Naive thymus-derived CD4-positive, alpha-beta T cell (primary cell): ENCODE data around the gene OXSR1. TPM values are rescaled to one million over a fixed set of nuclear protein-coding genes. Genes with fewer than 3 reads are reported as not detected.
A peak's percentile ranks its signal among the peaks of the same experiment; 100 is the strongest.
"Not testable (repeated sequence)": the region's sequence is repeated elsewhere in the genome, so short reads cannot be mapped to it uniquely, and the experiment has no call there.

Experiments
- ATAC-seq: fragments of 150-1000 bp; cut with Tn5 transposase; 2 replicates; pipeline ENCODE4 v1.10.0; 2021; ENCODE audit warnings: mild to moderate bottlenecking, moderate library complexity
- CTCF ChIA-PET: fragments of 350-600 bp; sonication (Branson Sonifier 250); formaldehyde crosslinking; loops from one replicate; lab custom pipeline; 2021; ENCODE audit warnings: antibody characterized with exemption; lab: Charles Lee
- POLR2A ChIA-PET: fragments of 350-600 bp; sonication (Branson Sonifier 250); formaldehyde crosslinking; loops from one replicate; lab custom pipeline; 2021; ENCODE audit warnings: antibody characterized with exemption, inconsistent platforms; lab: Charles Lee
- DNase-seq, 9 donors: peaks; one replicate each; pipeline versions ENCODE4 v3.0.0 to v3.0.0-alpha.2; 2020 to 2022; ENCODE audit warnings: mixed read lengths in 1 of 9
- H3K27ac ChIP-seq: one replicate; pipeline ENCODE4 v1.7.0; 2013; ENCODE audit warnings: mild to moderate bottlenecking, low read depth, low read length, moderate library complexity
- H3K27me3 ChIP-seq, 2 donors: one replicate each; pipeline ENCODE4 v1.7.0; 2013; ENCODE audit warnings: low read length in 2 of 2, mild to moderate bottlenecking in 2 of 2, moderate library complexity in 2 of 2; ENCODE audit not compliant: control insufficient read depth in 2 of 2, insufficient read depth in 2 of 2
- H3K36me3 ChIP-seq, 3 experiments: 1 replicate in 2 of 3; 2 replicates in 1 of 3; pipeline ENCODE4 v1.7.0; 2013; ENCODE audit warnings: low read length in 3 of 3, mild to moderate bottlenecking in 3 of 3, moderate library complexity in 1 of 3; ENCODE audit not compliant: insufficient read depth in 3 of 3, control insufficient read depth in 2 of 3
- H3K4me1 ChIP-seq, 2 donors: one replicate each; pipeline ENCODE4 v1.7.0; 2013; ENCODE audit warnings: low read length in 2 of 2, mild to moderate bottlenecking in 2 of 2, moderate library complexity in 1 of 2; ENCODE audit not compliant: control insufficient read depth in 2 of 2, insufficient read depth in 2 of 2
- H3K4me3 ChIP-seq: 2 replicates; pipeline ENCODE4 v1.7.0; 2013; ENCODE audit warnings: mild to moderate bottlenecking, low read length
- H3K9me3 ChIP-seq, 3 experiments: 1 replicate in 2 of 3; 2 replicates in 1 of 3; pipeline ENCODE4 v1.7.0; 2013; ENCODE audit warnings: low read length in 3 of 3; ENCODE audit not compliant: control insufficient read depth in 2 of 3
- H3K27ac Mint-ChIP-seq, 9 donors: one replicate each; pipeline ENCODE4 v1.8.0; 2020 to 2022; ENCODE audit warnings: mixed read lengths in 9 of 9, mild to moderate bottlenecking in 8 of 9, moderate library complexity in 5 of 9, inconsistent platforms in 2 of 9
- H3K27me3 Mint-ChIP-seq, 5 donors: one replicate each; pipeline ENCODE4 v1.8.0; 2021 to 2022; ENCODE audit warnings: mixed read lengths in 5 of 5, mild to moderate bottlenecking in 1 of 5
- H3K36me3 Mint-ChIP-seq, 5 donors: one replicate each; pipeline ENCODE4 v1.8.0; 2020 to 2022; ENCODE audit warnings: mixed read lengths in 5 of 5, mild to moderate bottlenecking in 3 of 5, inconsistent platforms in 1 of 5
- H3K4me1 Mint-ChIP-seq, 7 donors: one replicate each; pipeline ENCODE4 v1.8.0; 2020 to 2022; ENCODE audit warnings: mixed read lengths in 7 of 7, mild to moderate bottlenecking in 3 of 7, inconsistent platforms in 1 of 7
- H3K4me3 Mint-ChIP-seq, 10 donors: one replicate each; pipeline ENCODE4 v1.8.0; 2020 to 2022; ENCODE audit warnings: mild to moderate bottlenecking in 10 of 10, mixed read lengths in 10 of 10, moderate library complexity in 6 of 10, inconsistent platforms in 2 of 10
- H3K9me3 Mint-ChIP-seq, 11 donors: one replicate each; pipeline ENCODE4 v1.8.0; 2020 to 2022; ENCODE audit warnings: mixed read lengths in 11 of 11, mild to moderate bottlenecking in 4 of 11, inconsistent platforms in 1 of 11, moderate library complexity in 1 of 11
- intact Hi-C, 2 donors: fragments of 100-400 bp; cut with micrococcal nuclease; formaldehyde crosslinking; loops; one replicate each; pipeline ENCODE4 v1.15.1; 2023
- polyA plus RNA-seq, 2 donors: library from polyadenylated mRNA; unstranded; fragments of 300-500 nt; fragmentation: Illumina TruSeq; gene quantifications; one replicate each; pipeline ENCODE4 v1.2.3, GENCODE V29; 2021
- total RNA-seq, 6 experiments: library from RNA in 5 of 6; stranded (reverse) in 5 of 6; gene quantifications; 1 replicate in 5 of 6; 2 replicates in 1 of 6; pipeline ENCODE4 v1.2.3 and lab custom pipeline; 2021 to 2026

OXSR1 gene
- total and polyA plus RNA-seq, 7 experiments from 2014 or later = 12.3 to 59.7 (median 35.9) TPM

DNA sequence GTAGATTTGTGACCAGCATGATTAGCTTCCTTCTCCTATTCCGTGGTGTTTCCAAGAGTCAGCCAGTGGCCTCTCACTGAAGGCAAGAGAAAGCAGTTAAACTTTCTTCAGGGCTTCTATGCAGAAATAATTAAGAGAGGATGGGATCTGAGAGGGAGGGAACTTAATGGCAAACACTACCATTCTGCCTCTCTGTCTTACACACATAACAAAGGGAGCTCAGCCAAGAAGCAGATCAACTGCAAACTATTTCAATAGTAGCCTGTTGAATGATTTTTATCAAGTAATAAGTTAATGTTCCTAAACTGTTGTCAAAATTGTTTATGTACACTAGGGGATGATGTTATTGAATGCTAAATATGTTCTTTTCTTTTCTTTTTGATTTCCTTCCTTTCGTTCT lies 11.8 kb downstream of the OXSR1 start:
- peaks cover 43 to 68% (median 58%) of the 10 kb centered on the region in 7 donors for H3K4me1 Mint-ChIP-seq
- H3K27ac ChIP-seq = peak overlapping the region; percentile 12

DNA sequence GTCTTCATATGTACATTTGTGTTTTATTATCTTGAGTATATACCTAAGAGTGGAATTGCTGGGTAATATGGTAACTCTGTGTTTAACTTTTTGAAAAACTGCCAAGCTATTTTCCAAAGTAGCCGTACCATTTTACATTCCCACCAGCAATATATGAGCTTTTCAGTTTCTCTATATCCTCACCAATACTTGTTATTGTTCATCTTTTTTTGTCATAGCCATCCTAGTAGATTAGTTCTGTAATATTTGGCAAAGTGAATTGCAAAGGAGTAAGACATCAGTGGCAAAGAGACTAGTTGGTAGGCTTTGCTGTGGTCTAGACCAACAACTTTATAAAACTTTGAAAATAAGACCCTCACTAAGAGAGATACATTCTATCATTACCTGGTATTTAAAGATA lies 21.4 kb downstream of the OXSR1 start:
- peaks cover 0 to 5% (median 0%) of the 10 kb centered on the region in 11 donors for H3K9me3 Mint-ChIP-seq
- peaks cover 6 to 45% (median 31%) of the 10 kb centered on the region in 5 donors for H3K36me3 Mint-ChIP-seq
- Histone ChIP-seq H3K4me3 (no peak overlapping the region), H3K27ac (no peak overlapping the region), H3K36me3 (peaks cover 0 to 11% (median 8%) of the 10 kb centered on the region in 3 experiments), H3K4me1 (no peaks in the 10 kb centered on the region), H3K9me3 (no peaks in the 10 kb centered on the region), H3K27me3 (no peaks in the 10 kb centered on the region)
- H3K27me3 Mint-ChIP-seq = no peaks in the 10 kb centered on the region
- no peak overlapping the region for H3K27ac Mint-ChIP-seq
- peaks cover 5 to 17% (median 9%) of the 10 kb centered on the region in 7 donors for H3K4me1 Mint-ChIP-seq
- CTCF ChIA-PET = no interaction called here
- DNase-seq = no peak
- no peak for ATAC-seq
- POLR2A ChIA-PET = no interaction called here
- intact Hi-C loops = loop anchor here in 1 of 2 donors (5.0 kb wide), 1 partner anchor 56 kb away; no protein-coding TSS in a partner anchor
- H3K4me3 Mint-ChIP-seq = no peak overlapping the region

More for the DNA sequence above, 11.8 kb downstream of the OXSR1 start:
- H3K9me3 Mint-ChIP-seq = peaks cover 0 to 1% (median 0%) of the 10 kb centered on the region in 11 donors
- H3K36me3 Mint-ChIP-seq = peaks cover 4 to 28% (median 7%) of the 10 kb centered on the region in 5 donors
- H3K27ac Mint-ChIP-seq = peak overlapping the region in 5 of 9 donors; percentile 18 to 65 (median 56)
- no peak overlapping the region for H3K4me3 Mint-ChIP-seq
- Histone ChIP-seq H3K4me3 (no peak overlapping the region), H3K36me3 (no peaks in the 10 kb centered on the region), H3K27me3 (no peaks in the 10 kb centered on the region), H3K9me3 (no peaks in the 10 kb centered on the region), H3K4me1 (peaks cover 13 to 24% of the 10 kb centered on the region in 2 donors)
- no peak for DNase-seq
- ChIA-PET CTCF (no interaction called here), POLR2A (interaction anchor here (1.2 kb wide), 1 partner anchor 11 kb away, joined by 3 read pairs; no protein-coding TSS in a partner anchor)
- H3K27me3 Mint-ChIP-seq = no peaks in the 10 kb centered on the region
- ATAC-seq = no peak
- intact Hi-C loops = no loop called here

DNA sequence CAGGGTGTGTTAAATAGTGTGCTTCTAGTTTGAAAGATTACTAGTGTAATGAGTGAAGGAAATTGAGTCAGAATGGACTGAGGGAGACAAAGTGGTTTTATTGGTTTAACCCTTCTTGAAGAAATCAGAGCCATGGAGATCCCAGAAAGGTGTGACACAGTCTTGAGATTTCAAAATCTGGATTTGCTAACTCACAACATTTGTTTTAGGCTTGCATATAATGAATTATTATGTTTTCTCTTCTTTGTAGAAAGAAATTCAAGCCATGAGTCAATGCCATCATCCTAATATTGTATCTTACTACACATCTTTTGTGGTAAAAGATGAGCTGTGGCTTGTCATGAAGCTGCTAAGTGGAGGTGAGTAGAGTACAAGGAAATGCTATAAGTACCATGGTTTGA lies 25.1 kb downstream of the OXSR1 start:
- ChIA-PET POLR2A (no interaction called here), CTCF (interaction anchor here (0.6 kb wide), 1 partner anchor 209 kb away, joined by 4 read pairs; no protein-coding TSS in a partner anchor)
- H3K9me3 Mint-ChIP-seq = peaks cover 0 to 5% (median 0%) of the 10 kb centered on the region in 11 donors
- no peak overlapping the region for H3K27ac Mint-ChIP-seq
- H3K27me3 Mint-ChIP-seq = no peaks in the 10 kb centered on the region
- no peak overlapping the region for H3K4me3 ChIP-seq
- H3K27me3 ChIP-seq = no peaks in the 10 kb centered on the region
- H3K36me3 ChIP-seq = peaks cover 0 to 19% (median 14%) of the 10 kb centered on the region in 3 experiments
- H3K27ac ChIP-seq = no peak overlapping the region
- H3K9me3 ChIP-seq = no peaks in the 10 kb centered on the region
- intact Hi-C loops = no loop called here
- H3K4me1 Mint-ChIP-seq = peaks cover 0 to 10% (median 3%) of the 10 kb centered on the region in 7 donors
- H3K4me3 Mint-ChIP-seq = no peak overlapping the region
- ATAC-seq = no peak
- no peaks in the 10 kb centered on the region for H3K4me1 ChIP-seq
- no peak for DNase-seq
- peaks cover 3 to 49% (median 39%) of the 10 kb centered on the region in 5 donors for H3K36me3 Mint-ChIP-seq

DNA sequence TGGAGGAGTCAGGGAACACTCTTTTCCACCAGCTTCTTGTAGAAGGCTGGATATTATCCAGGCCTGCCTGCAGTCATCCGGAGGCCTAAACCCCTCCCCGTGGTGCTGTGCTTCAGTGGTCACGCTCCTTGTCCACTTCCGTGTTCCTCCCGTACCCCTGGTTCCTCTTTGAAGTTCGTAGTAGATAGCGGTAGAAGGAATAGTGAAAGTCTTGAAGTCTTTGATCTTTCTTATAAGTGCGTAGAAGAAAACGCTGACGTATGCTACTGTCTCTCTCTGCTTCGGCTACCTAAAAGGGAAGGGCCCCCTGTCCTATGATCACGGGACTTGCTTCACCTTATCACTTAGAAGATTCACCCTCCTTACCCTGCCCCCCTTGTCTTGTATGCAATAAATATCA lies 37.6 kb downstream of the OXSR1 start:
- ATAC-seq, intact Hi-C loops, H3K9me3 Mint-ChIP-seq, H3K27ac ChIP-seq, H3K4me3 Mint-ChIP-seq, H3K27me3 ChIP-seq, H3K9me3 ChIP-seq, H3K4me3 ChIP-seq, CTCF ChIA-PET, H3K27me3 Mint-ChIP-seq, DNase-seq, H3K4me1 ChIP-seq, POLR2A ChIA-PET: not testable (repeated sequence)
- peaks cover 21 to 50% (median 40%) of the 10 kb centered on the region in 7 donors for H3K4me1 Mint-ChIP-seq
- peaks cover 0 to 24% (median 0%) of the 10 kb centered on the region in 3 experiments for H3K36me3 ChIP-seq
- H3K27ac Mint-ChIP-seq = peak overlapping the region in 1 of 9 donors; percentile 6
- peaks cover 8 to 71% (median 31%) of the 10 kb centered on the region in 5 donors for H3K36me3 Mint-ChIP-seq

DNA sequence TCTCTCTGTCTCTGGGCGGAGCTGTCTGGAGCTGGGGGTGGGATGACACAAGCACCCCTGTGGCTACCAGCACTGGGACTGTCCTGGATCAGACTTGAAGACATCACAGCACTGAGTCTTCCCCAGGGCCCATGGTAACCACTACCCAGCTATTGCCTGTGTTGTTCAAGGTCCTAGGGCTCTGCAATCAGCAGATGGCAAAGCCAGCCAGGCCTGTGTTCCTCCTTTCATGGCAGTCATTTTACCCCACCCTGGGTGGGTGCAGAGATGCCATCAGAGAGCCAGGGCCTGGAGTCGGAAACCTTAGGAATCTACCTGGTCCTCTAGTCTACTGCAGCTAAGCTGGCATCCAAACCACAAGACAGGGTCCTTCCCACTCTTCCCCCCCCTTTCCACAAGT lies 38.4 kb downstream of the OXSR1 start:
- DNase-seq (no peak), ATAC-seq (no peak)
- Histone ChIP-seq H3K27me3 (no peaks in the 10 kb centered on the region), H3K4me3 (no peak overlapping the region), H3K36me3 (peaks cover 0 to 22% (median 0%) of the 10 kb centered on the region in 3 experiments), H3K4me1 (peaks cover 0 to 4% of the 10 kb centered on the region in 2 donors), H3K27ac (no peak overlapping the region), H3K9me3 (no peaks in the 10 kb centered on the region)
- Mint-ChIP-seq H3K4me3 (no peak overlapping the region), H3K4me1 (peaks cover 21 to 56% (median 44%) of the 10 kb centered on the region in 7 donors), H3K9me3 (peaks cover 0 to 2% (median 0%) of the 10 kb centered on the region in 11 donors), H3K27ac (no peak overlapping the region), H3K36me3 (peaks cover 8 to 69% (median 29%) of the 10 kb centered on the region in 5 donors), H3K27me3 (no peaks in the 10 kb centered on the region)
- CTCF ChIA-PET = interaction anchor here (0.6 kb wide), 1 partner anchor 449 kb away, joined by 3 read pairs; no protein-coding TSS in a partner anchor
- intact Hi-C loops = no loop called here
- POLR2A ChIA-PET = no interaction called here

DNA sequence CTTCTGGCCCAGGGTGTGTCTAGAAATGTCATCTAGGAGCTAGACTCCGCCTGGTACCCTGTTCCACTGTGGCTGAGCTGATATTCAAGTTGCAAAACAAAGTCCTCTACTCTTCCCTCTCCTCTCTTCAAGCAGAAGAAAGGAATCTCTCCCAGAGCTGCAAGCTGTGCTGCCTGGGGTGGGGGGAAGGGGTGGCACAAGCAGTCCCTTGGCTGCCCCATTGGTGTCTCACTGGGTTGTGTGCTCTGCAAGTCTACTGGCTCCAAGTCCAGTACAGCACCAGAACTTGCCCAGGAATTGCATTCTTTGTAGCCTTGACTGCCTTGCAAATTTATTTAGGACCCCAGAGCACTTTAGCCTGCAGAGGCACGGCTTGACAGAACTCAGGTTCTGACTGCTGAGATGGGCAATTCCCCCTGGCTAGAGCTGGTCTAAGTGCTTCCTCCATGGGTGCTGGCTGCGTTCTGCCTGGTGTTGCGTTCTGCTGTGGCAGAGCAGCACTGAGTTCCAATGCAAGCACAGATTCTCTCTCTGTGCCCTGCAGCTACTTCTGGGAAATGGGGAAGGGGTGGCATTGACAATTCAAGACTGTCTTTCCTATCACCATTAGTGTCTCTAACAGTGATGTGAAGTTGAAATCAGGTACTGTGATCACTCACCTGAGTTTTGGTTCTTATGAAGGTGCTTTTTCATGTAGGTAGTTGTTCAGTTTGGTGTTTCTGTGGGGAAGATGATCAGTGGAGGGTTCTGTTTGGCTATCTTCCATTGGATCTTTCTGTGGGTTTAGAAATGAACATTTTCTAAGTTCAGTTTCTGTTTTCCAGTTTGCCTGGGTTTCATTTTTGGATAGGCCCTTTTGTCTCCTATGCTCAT lies 39.5 kb downstream of the OXSR1 start:
- ChIA-PET CTCF (no interaction called here), POLR2A (no interaction called here)
- Mint-ChIP-seq H3K27ac (peak overlapping the region in 3 of 9 donors; percentile 6 to 32 (median 15)), H3K27me3 (no peaks in the 10 kb centered on the region), H3K4me3 (peak overlapping the region in 1 of 10 donors; percentile 2), H3K4me1 (peaks cover 24 to 62% (median 49%) of the 10 kb centered on the region in 7 donors), H3K36me3 (peaks cover 5 to 66% (median 32%) of the 10 kb centered on the region in 5 donors), H3K9me3 (peaks cover 0 to 2% (median 0%) of the 10 kb centered on the region in 11 donors)
- ATAC-seq (no peak), DNase-seq (no peak)
- H3K4me1 ChIP-seq = peaks cover 0 to 4% of the 10 kb centered on the region in 2 donors
- H3K27ac ChIP-seq = no peak overlapping the region
- intact Hi-C loops = loop anchor here in 1 of 2 donors (5.0 kb wide), 2 partner anchors 38 to 68 kb away; partner anchors contain the start of genes ACAA1, MYD88 and OXSR1
- peaks cover 0 to 15% (median 0%) of the 10 kb centered on the region in 3 experiments for H3K36me3 ChIP-seq
- no peak overlapping the region for H3K4me3 ChIP-seq
- no peaks in the 10 kb centered on the region for H3K27me3 ChIP-seq
- no peaks in the 10 kb centered on the region for H3K9me3 ChIP-seq
